NB4 (cell line): Measurements from ENCODE around the gene DGKG.

Experiments used
- POLR2A ChIP-seq: IDR thresholded peaks from 2 replicates; pipeline ENCODE4 v1.6.1; 2011; ENCODE audit warnings: mild to moderate bottlenecking; ENCODE audit not compliant: insufficient read length; ENCODE audit errors: extremely low read depth
- TF ChIP-seq, protein P1 (sequence below): IDR thresholded peaks from one replicate; pipeline ENCODE4 v1.5.1; 2012; ENCODE audit warnings: low read depth, low read length
- TF ChIP-seq, protein P2 (sequence below): IDR thresholded peaks from 2 replicates; pipeline ENCODE4 v1.6.1; 2011; ENCODE audit warnings: low read depth, low read length

DNA sequence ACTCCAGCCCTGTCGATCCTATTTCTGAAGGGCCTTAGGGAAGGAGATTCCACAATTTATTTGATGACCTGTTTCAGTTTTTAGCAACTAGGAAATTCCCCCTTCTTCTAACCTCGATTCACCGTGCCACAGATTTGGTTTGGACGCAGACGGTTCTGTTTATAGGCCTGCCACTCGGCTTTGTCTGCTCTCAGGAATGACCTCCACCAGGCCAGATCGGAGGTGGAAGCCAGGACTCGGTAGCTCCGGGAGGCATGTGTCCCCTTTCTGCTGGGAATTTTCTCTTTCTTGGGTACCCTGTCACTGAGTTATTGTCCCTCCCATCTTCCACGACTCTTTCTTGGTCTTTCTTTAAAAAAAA lies 167.6 kb downstream of the DGKG start:
- TF ChIP-seq, protein P1, sequence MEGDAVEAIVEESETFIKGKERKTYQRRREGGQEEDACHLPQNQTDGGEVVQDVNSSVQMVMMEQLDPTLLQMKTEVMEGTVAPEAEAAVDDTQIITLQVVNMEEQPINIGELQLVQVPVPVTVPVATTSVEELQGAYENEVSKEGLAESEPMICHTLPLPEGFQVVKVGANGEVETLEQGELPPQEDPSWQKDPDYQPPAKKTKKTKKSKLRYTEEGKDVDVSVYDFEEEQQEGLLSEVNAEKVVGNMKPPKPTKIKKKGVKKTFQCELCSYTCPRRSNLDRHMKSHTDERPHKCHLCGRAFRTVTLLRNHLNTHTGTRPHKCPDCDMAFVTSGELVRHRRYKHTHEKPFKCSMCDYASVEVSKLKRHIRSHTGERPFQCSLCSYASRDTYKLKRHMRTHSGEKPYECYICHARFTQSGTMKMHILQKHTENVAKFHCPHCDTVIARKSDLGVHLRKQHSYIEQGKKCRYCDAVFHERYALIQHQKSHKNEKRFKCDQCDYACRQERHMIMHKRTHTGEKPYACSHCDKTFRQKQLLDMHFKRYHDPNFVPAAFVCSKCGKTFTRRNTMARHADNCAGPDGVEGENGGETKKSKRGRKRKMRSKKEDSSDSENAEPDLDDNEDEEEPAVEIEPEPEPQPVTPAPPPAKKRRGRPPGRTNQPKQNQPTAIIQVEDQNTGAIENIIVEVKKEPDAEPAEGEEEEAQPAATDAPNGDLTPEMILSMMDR, result no peak
- no peak for TF ChIP-seq POLR2A
- TF ChIP-seq, protein P2, sequence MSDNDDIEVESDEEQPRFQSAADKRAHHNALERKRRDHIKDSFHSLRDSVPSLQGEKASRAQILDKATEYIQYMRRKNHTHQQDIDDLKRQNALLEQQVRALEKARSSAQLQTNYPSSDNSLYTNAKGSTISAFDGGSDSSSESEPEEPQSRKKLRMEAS, result no peak
